Ramos (cell line): ENCODE data around the gene ZRANB3.

Source experiments
- in situ Hi-C: fragments of 300-500 bp; cut with MboI; formaldehyde crosslinking; loops from one replicate; pipeline ENCODE4 v1.14.3; 2022; ENCODE audit warnings: low sequenced_read_pairs; ENCODE audit not compliant: unreplicated experiment

ZRANB3 gene

GRCh38 chr2:135187270-135187669 lies 343.7 kb downstream of the ZRANB3 start:
- in situ Hi-C loops, result no loop called here

GRCh38 chr2:135186054-135186453 lies 345.0 kb downstream of the ZRANB3 start:
- in situ Hi-C loops, result no loop called here

GRCh38 chr2:135183822-135184221 lies 347.2 kb downstream of the ZRANB3 start:
- in situ Hi-C loops, result no loop called here

GRCh38 chr2:135182601-135183000 lies 348.4 kb downstream of the ZRANB3 start:
- in situ Hi-C loops, result no loop called here

GRCh38 chr2:135182190-135182589 lies 348.8 kb downstream of the ZRANB3 start:
- in situ Hi-C loops, result no loop called here

- in situ Hi-C loops, result no loop called here
These were observed 351.3 kb downstream of the ZRANB3 start for GRCh38 chr2:135179689-135180088.

GRCh38 chr2:135175177-135175576 lies 355.8 kb downstream of the ZRANB3 start:
- in situ Hi-C loops, result no loop called here

- in situ Hi-C loops, result no loop called here
These were observed 356.3 kb downstream of the ZRANB3 start for GRCh38 chr2:135174810-135175093.

GRCh38 chr2:135174049-135174809 lies 356.8 kb downstream of the ZRANB3 start:
- in situ Hi-C loops, result no loop called here

GRCh38 chr2:135169900-135170753 lies 360.9 kb downstream of the ZRANB3 start:
- in situ Hi-C loops, result no loop called here

- in situ Hi-C loops, result no loop called here
These were observed 362.7 kb downstream of the ZRANB3 start for GRCh38 chr2:135168204-135168856.

GRCh38 chr2:135167273-135167672 lies 363.7 kb downstream of the ZRANB3 start:
- in situ Hi-C loops, result no loop called here

- in situ Hi-C loops, result no loop called here
These were observed 366.6 kb downstream of the ZRANB3 start for GRCh38 chr2:135164431-135164830.

GRCh38 chr2:135163901-135164300 lies 367.1 kb downstream of the ZRANB3 start:
- in situ Hi-C loops, result no loop called here

- in situ Hi-C loops, result no loop called here
These were observed 367.7 kb downstream of the ZRANB3 start for GRCh38 chr2:135163306-135163705.

GRCh38 chr2:135162786-135163185 lies 368.2 kb downstream of the ZRANB3 start:
- in situ Hi-C loops, result no loop called here

GRCh38 chr2:135162377-135162776 lies 368.6 kb downstream of the ZRANB3 start:
- in situ Hi-C loops, result no loop called here

- in situ Hi-C loops, result no loop called here
These were observed 371.8 kb downstream of the ZRANB3 start for GRCh38 chr2:135159191-135159590.

GRCh38 chr2:135157856-135158255 lies 373.2 kb downstream of the ZRANB3 start:
- in situ Hi-C loops, result no loop called here

GRCh38 chr2:135154962-135155361 lies 376.1 kb downstream of the ZRANB3 start:
- in situ Hi-C loops, result no loop called here

GRCh38 chr2:135152361-135152760 lies 378.7 kb downstream of the ZRANB3 start:
- in situ Hi-C loops, result no loop called here
